GM20431 (cell line): ENCODE data around the gene RAI1.

Experiments used
- in situ Hi-C: fragments of 300-500 bp; cut with MseI, MboI; formaldehyde crosslinking; loops from one replicate; pipeline ENCODE4 v1.15.0; 2020; ENCODE audit warnings: low sequenced_read_pairs; ENCODE audit not compliant: unreplicated experiment

RAI1 gene

DNA sequence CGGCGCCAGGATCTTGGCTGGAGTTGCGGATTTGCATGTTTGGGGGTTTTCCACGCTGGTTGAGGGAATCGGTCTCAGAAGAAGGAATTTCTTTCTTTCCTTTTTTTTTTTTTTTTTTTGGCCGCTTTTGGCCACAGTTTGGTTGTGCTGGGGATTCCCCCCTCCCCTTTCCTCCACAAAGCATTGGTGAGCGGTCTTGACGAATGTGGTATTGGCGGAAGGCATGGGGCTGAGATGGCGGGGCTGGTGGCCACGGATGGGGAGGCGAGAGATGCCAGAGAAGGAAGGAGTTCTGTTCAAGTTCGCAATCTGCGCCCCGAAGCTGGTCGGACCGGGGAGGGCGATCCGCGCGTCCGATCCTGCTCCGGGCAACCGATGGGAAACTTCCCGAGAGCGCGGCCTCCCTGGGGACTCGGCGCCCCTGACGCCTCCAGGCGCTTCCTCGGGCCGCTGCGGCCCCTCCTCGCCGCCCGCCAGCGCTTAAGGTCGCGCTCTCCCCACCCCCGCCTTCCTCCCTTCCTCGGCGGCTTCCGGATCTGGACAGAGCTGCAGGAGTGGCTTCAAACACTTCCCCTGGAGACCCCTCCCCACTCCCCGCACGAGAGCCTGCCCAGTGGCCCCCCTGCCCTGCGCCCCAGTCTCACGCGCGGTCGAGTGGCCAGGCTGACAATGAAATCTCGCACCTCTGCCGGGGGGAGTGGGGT is 43.2 kb downstream of the RAI1 start:
- in situ Hi-C loops: no loop called here

DNA sequence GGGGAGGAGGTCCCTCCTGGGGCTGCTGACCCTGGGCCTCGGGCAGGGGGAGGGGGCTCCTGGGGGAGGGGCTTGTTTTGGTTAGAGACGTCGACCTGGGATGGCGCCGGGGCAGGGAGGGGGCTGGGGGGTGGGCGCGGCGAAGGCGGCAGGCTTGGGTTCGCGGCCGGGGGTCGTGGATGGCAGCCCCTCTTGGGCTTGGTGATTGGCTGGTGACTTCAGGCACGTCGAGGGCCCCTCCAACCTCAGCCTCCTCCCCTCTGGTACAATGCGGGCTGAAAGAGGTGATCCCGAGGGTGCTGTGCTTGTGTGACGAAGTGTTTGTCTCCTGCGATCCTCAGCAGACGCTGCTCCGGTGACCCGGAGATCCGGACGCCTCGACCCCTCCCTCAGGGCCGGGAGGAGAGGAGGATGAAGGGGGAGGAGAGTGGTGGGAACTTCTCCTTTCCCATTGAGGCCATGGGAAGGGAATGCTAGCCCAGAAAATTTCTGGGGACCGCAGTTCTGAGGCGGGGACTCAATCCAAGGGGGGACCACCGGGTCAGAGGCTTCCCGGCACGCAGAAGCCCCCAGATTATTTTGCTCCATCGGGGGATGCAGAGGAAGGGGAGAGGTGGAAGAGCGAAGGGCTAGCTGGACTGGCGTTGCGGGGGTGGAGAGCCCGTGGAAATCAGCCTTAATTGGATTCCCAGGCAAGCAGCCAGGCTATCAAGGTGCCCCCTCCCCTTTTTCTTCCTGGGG is 43.9 kb downstream of the RAI1 start:
- in situ Hi-C loops: no loop called here

DNA sequence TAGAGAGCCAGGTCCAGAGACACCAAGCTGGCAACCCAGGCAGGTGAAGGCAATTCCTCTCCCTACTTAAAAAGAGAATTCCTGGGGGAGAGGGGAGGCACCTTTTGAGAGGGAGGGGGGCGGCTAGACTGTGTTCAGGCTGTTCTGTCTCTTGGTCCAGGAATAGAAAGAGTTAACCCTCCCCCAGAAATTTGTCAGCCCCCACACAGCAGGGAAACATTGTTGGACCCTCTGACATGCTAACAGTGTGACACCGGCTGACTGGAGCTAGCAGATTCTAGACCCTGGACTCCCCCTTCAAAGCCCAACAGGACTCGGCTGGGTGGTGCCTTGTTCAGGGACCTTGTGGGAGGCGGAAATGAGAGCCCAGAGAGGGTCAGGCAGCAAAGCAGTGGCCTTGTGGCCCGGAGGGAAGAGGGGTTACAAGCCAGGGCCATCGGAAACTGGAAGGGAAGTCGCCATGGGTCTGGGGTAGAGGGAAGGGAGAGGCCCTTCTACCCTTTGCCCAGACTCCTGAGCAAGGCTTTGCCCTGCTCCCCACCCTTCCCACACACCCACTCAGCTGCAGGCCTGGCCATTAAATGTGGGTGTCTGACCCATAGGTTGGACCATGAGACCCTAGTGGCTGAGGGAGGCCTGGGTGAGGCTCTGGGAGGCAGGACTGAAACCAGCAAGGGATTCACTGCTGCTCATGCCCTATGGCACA is 44.6 kb downstream of the RAI1 start:
- in situ Hi-C loops: no loop called here

DNA sequence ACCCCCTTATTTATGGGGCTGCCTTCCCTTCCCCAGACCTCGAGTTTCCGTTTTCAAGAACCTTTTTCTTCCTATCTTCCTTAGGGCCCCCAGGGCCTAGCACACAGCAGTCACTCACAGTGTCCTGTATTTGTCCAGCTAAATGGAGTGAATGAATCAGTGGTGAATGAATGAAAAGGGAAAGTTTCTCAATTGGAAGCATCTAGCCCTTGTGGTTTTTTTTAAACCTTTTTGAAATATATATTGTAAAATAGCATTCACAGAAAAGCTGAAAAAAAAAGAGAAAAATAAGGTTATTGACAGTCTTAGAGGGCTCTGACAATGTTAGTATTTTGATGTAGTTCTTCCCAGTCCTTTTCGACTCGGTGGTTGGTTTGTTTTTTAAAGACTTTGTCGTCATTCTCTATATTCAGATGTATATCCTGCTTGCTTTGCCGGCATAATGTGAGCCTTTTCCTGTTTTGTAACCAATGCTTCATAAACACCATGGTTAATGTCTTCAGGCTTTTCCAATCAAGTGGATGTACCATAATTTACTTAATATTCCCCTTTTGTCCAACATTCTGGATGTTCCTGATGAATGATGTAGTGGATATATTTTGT is 45.3 kb downstream of the RAI1 start:
- in situ Hi-C loops: no loop called here

DNA sequence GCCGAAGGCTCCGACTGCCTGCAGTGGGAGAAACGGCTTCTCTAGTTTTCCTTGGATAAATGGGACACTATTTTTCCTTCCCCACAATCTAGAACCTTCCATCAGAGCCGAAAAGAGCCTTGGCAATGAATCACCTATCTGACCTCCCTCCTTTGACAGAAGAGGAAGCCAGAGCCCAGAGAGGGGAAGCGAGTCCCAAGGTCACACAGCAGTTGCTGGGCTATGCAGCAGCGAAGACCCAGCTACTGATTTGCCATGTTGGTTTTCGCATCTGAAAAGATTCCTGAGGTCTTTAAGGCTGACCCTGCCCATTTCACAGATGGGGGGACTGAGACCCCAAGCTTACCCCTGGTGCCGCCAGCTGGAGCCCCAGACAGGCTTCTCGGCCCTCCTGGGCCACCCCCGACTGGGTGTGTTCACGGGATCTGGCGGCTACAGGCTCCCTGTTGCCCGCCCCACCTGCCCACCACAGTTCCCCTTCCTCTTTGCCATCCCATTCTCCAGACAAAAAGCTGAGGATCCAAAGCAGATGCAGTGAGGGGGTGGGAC is 45.9 kb downstream of the RAI1 start:
- in situ Hi-C loops: no loop called here

DNA sequence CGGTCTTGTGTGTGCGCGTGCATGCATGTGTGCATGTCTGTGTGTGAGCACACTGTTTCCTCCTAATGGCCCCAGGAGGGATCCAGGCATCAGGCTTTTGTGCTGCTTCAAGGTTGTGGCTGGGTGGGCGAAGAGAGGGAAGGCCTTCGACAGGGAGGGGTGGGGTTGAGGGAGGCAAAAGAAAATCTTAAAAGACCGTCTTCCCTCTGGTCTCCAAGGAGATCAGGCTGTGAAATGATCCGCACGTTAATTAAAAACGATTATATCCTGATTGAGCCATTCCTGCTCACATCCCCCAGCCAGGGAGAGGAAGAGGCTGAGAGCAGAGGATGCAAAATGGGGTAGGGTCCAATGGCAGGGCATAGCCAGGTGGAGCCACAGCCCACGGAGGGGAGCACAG is 46.9 kb downstream of the RAI1 start:
- in situ Hi-C loops: no loop called here

DNA sequence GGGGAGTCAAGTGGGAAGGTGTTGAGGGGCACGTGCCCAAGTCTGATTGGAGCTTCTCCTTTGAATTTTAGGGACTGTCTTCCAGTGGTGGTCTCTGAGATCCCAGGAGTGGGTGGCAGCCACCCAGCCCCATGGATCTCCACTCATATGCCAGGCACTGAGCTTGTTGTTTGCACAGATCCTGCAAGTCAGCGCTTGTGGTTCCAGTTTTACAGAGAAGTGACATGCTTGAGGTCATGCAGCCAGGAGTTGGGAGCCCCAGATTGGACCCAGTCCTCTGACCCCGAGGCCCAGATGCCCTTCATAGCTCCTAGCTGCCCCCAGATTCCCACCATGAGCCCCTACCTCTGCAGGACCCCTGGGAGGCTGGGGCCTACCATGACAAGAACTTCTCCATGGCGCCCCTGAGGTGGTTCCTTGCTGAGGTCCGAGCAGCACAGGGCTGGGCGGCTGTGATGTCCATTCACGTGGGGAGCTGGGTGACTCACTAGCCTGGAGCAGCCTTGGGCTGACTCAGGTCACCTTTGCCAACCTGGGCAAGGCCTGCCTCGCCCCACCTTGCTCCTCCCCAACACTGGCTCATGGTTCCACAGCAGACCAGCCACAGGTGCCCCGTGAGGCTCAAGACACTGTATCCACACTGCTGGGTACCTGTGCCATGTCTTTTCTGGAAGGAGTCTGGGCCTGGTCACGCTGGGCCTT is 47.4 kb downstream of the RAI1 start:
- in situ Hi-C loops: no loop called here

DNA sequence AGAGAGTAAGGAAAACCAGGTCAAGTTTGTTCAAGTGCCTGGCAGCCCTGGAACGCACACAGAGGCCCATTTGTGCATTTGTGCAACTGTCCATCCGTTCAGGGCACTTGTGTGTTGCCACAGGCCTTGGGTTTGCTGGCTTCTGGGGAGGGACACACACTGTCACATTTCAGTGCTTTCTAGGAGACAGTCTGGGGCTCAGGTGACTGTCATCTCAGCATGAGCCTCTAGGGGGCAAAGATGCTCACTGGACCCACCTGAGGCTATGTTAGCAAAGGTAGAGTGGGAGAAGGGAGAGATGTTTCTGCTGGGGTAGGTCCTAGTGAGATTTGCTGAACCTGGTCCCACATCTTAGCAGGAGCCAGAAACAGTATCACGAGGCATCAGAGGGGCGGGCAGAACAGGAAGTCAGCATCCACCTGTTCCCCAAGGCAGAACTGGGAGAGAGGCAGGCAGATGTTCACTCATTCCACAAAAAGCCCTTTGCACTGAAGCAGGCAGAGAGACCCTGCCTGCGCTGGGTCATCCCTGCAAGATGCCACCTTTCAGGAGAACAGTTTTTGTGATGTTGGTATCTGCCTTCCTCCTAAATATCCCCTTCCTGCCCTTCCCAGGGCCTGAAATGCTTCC is 48.5 kb downstream of the RAI1 start:
- in situ Hi-C loops: no loop called here

DNA sequence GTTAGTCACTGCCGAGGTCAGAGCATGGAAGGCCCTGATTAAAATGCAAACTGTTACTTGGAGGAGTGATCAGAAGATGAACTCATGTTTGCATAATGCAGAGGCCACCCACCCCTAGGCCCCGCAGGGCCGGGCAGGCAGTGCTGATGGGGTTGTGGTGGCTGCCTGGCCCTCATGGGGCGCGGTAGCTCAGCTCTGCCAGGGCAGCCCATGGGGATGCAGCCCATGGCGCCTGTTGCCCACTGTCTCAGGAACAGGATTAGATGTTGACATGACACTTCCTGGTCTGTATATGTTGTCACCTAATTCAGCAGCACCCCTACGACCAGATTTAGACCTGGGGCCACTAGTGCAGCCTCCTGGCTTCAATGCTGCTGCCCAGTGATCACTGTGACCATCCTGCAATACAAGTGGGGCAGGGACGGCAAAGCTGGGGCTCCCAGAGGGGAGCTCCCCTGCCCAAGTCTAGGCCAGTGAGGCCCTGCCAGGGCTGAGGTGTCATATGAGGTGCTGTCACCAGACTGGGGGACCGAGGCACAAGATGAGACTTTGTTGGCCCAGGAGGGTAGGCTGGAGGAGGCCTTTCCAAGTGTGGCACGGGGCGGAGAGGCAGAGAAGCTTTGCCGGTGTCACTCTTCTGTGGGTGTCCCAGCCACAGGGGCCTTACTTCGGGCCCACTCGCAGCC is 49.1 kb downstream of the RAI1 start:
- in situ Hi-C loops: no loop called here

DNA sequence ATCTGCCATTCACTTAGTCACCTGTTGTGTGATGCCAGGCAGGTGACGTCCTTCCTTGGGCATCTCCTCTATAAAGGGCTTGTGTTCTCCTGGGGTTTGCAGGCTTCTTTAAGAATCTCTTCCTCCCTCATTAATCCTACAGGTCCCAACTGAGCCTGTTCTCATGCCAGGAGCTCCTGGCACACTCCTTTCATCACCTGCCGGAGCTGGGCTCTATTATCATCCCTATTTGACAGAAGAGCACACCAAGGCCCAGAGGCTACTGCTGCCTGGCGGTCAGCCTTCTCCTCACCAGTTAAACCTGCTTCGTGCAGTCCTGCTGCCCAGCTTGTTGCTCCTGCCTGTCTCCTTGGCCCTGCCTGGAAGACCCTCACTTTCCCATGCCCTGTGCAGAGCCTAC is 51.2 kb downstream of the RAI1 start:
- in situ Hi-C loops: no loop called here

DNA sequence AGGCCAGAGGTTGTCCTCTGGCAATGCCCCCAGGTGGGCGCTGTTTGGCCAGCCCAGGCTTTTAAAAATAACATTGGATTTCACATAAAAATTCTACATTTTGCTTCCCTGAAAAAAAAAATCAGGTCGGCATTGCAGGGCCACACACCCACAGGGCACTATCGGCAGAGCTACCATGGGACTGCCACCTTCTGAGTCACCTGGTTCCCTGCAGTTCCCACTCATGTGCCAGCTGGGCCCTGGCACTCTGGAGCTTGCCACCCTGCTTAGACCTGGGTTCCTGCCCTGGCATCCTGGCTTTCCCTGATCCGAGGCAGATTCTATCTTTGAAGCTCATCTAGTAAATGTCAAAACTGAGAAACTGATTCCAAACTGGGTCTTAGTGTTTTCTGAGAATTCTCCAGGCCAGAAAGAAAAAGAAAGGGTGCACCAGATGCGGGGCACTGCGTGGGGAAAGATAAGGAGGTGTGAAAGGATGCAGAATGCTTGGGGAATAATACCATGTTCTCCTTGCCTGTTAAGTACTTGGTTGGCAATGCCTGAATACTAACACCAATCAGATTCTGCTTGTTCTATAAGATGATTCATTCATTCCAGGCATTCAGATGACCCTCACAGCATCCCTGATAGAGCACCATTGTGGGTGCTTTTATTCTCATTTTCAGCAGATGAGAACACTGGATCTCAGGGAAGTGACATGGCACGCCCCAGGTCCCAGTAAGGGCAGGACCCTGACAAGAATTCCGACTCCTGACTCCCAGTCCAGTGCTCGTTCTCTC is 51.8 kb downstream of the RAI1 start:
- in situ Hi-C loops: no loop called here

DNA sequence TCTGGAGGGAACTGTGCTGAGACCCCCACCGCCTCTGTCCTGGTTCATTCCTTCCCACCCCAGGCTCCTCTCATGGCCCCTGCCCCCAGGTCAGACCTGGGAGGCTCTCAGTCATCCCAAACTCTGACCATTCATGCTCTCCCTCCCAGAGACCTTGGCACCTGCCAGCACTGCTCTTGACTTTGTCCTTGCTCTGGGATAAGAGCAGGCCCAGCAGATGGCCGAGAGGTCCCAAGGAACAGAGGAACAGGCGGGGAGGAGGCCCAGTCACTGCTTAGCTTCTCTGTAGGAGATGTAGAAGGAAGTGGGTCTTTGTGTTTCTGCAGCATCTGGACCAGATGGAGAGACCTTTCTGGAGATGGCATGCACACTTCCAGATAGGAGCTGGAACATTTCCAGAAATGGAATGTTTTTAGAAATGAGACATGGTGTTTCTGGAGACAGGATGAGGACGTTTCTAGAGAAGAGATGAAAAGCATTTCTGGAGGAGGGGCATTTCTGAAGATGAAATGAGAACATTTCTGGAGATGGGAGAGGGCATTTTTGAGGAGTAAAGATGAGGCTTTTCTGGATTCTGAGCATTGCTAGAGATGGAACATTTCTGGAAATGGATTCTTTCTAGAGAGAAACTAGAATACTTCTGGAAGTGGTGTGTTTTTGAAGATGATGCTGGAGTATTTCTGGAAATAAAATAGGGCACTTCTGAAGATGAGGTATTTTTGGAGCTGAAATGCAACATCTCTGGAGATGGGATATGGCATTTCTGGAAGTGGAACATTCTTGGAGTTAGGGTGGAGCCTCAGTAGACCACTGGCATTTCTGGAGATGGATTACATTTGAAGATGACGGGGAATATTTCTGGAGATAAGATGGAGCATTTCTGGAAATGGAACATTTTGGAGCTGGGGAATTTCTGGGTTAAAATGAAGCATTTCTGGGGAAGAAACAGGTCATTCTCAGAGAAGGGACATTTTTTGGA is 55.2 kb downstream of the RAI1 start:
- in situ Hi-C loops: no loop called here

DNA sequence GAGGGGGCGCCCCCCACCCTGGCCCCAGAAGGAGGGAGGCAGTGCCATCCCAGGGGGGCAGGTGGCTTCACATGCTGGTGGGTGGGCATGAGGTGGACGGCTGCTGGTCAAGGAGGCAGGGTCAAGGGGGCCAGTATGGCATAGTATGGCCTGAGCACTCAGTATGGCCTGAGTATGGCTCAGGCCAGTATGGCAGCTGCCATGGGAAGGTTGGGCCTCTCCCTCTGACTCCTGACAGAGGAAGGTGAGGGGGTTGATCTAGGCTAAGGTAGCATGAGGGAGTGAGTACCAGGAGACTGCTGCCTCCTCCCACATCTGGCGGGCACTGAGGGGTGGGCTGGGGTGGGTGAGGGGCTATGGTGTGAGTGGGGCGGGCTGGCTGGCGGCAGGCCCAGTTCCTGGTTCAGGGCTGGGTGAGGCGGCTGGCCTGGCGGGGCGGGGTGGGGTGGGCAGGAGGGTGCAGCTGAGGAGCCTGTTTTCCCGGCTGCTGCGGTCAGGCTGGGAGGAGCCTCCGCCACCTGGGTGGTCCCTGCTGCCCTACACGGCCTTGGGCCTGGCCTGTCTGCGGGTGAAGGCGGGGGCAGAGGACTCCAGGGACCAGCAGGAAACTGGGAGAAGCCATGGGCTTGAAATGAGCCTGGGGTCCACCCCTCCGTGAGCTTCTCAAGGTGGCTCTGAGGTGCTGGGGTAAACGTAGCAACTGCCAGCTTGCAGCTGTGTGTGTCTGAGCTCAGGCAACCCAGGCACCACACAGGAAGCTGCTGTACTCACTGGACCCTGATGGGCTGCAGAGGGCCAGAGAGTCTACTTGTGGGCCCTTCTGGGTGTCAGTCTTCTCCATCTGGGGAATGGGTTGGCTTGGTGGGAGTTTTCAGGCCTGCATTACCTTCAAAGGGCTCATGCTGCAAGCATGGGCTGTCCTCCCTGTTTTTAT is 57.0 kb downstream of the RAI1 start:
- in situ Hi-C loops: no loop called here

DNA sequence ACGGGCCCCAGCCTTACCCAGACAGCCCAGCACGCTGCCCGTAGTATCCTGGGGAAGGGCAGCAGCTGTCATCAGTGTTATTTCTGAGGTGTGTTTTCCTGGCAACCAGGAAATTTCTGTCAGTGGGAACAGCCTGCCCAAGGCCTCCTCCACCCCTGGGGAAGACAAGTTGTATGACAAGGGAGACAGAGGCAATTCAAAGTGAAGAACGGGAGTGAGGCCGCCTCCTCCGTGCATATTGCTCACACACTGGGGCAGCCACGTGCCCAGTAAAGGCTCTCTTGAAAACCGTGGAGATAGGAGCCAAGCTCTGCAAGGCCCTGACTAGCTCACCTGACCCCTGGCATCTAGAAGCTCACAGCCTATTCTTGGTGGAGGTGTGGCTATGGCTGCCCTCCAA is 57.6 kb downstream of the RAI1 start:
- in situ Hi-C loops: no loop called here

DNA sequence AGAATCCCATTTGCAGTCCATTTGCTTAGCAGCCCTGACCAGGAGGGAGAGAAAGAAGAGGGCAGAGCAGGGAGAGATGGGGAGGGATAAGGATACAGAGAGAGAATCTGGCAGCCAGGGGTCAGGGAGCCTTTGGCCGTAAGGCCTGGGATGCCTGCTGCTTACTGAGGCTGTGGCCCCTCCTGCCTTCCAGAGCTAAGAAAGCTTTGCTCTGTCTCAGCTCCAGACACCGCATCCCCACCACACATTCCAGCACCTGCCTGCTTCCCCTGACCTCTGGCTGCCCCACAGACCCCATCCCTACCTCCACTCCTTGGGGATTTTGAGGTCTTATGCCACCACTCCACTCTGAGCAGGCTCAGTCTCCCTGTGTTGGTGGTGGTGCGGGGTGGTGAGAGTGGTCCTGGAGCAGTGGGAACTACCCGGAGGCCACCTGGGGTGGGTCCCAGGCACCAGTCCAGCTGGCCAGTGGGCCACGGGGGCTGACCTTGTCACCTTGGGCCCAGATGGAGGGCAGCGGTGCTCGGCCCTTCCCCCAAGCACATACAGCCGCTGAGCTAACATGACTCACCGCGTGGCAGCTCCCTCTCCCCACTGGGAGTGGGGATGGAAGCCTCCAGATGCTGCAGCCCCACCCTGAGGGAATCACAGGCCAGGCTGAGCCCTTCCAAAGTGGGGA is 58.3 kb downstream of the RAI1 start:
- in situ Hi-C loops: no loop called here
